DMS53 treated with DMSO at 0.1 percent for 48 hours (cell line): ENCODE results near the gene AUTS2.
A peak's percentile ranks its signal among the peaks of the same experiment; 100 is the strongest.

Source experiments
- DNase-seq: peaks from one replicate; lab custom pipeline; 2025; ENCODE audit not compliant: unreplicated experiment; lab: John Stamatoyannopoulos, UW

Gene AUTS2

GRCh38 chr7:69622960-69623359, 24.7 kb downstream of the AUTS2 start:
- no peak for DNase-seq

- no peak for DNase-seq
These were observed 26.4 kb downstream of the AUTS2 start for GRCh38 chr7:69624435-69625230.

- no peak for DNase-seq
These were observed 27.0 kb downstream of the AUTS2 start for GRCh38 chr7:69625238-69625637.

GRCh38 chr7:69625798-69626197, 27.5 kb downstream of the AUTS2 start:
- no peak for DNase-seq

DNA sequence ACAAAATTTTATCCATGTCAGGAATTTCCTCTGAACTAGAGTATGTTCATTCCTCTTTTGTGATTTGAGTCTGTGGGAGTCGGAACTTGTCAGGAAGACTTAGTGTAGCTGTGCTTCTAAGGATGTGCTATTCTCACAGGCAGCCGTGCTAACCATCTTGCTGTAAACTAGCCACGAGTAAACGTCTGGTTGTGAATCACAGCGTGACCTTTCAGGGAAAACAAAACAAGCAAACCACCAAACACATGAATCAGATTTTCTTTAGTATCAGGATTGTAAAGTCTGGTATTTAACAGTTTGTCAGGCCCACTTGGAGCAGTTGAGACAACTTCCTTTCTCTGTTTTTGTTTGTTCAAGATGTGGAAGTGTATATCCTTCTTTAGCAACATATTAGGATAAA, 32.0 kb downstream of the AUTS2 start:
- DNase-seq, result no peak

- peak; percentile 31 for DNase-seq
These were observed 32.9 kb downstream of the AUTS2 start for GRCh38 chr7:69631131-69631530.

GRCh38 chr7:69632280-69632679, 34.0 kb downstream of the AUTS2 start:
- DNase-seq, result no peak

DNA sequence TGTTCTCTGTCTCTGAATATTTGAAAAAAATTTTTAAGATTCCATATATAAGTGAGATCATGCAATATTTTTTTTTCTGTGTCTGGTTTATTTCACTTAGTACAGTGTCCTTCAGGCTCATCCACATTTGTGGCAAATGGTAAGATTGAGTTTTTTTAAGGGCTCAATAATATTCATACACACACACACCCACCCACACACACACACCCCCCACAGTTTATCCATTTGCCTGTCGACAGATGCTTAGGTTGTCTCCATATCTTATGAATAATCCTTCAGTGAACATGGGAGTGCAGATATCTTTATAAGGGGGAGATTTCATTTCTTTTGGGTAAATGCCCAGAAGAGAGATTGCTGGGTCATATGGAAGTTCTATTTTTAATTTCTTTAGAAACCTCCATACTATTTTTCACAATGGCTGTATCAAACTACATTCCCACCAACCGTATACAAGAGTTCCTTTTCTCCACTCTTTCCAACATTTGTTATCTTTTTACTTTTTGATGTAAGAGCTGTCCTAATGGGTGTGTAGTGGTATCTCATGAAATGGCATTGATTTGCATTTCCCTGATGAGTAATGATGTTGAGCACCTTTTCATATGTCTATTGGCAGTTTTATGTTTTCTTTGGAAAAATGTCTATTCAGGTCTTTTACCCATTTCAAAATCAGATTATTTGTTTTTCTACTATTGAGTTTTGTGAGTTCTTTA, 35.0 kb downstream of the AUTS2 start:
- no peak for DNase-seq

DNA sequence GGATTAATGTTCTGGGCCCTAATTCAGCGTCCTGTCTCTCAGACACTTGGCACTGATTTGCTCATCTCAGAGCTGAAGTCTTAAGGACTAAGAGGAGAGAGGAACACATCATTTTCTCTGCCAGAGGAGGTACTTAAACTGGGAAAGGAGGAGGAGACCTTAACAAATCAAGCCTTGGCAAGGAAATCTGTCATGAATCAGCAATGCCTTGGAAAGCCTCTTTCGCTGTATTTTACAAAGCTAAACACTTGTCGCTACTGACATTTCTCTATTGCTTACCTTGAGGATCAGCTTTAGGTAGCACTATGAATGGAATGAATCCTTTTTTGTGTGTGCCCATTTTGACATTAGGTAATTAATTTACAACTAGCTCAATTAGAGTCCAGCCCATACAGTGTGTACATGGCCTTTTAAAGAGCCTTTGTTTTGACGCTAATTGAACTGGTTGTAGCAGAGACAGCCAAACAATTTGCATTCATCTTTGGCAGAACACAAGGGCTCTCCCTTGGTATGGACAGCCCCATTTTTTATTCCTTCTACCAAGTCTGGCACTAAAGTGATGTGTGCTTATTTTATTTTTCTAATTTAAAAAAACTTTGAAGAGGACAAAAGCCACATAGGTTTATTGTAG, 37.4 kb downstream of the AUTS2 start:
- no peak for DNase-seq

DNA sequence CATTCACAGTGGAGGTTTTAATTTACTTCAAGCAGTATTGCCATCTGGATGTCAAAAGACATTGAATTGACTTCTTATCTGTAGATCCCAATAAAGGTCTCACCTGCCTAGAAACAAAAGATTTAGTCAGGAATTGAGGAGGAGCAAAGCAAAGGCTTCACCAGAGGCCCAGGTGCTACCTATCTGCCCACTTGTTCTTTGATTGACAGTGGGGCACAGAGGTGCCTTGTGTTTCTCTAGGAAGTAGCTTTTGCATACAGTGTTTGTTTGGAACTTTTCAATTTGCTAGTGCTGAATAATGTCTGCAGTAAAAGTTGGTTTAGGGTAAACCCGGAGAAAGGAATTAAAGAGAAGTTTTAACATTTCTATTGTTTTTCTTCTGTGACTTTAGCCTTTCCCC, 40.4 kb downstream of the AUTS2 start:
- no peak for DNase-seq

DNA sequence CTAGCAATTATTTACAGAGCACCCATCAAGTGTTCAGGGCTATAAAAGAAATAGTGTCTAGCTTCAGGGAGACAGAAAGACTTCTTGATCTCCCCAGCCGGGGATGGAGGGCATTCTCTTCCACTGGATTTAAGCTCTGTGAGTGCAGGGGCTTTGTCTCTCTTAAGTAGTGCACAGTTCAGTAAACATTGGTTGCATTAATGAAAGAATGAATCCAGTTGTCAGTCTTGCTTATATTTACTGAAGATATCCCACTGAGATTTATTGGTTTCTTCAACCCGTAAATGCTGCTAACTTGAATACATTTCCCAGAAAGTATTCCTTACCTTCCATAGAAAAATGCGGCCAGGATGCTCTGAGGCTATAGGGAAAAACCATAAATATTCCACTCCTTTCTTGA, 41.9 kb downstream of the AUTS2 start:
- DNase-seq, result no peak

GRCh38 chr7:69640925-69641594, 42.8 kb downstream of the AUTS2 start:
- DNase-seq, result no peak

- no peak for DNase-seq
These were observed 45.0 kb downstream of the AUTS2 start for GRCh38 chr7:69643265-69643664.

- no peak for DNase-seq
These were observed 45.6 kb downstream of the AUTS2 start for GRCh38 chr7:69643708-69644445.

- no peak for DNase-seq
These were observed 47.4 kb downstream of the AUTS2 start for GRCh38 chr7:69645683-69646082.

DNA sequence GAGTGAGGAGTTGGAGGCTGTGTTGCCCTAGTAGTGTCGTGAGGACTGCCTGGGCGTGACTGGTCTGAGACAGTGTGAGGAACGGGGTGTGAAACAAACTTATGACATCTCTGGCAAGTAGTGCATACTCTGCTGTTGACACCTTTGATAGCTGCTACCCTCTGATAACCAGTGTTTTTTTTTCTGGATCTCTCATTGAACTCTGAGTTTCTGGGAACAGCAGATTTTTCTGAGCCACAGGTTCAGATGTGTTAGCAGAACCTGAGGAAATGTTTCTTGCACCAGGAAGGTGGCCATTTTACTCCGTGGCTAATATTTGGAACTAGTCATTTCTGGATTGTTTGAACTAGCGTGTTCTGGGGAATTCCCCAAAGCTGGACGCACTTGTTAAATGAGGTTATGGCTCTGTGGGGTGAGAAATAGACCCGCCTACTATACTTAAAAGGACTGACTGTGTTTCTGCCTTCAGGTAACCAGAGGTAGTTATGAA, 52.9 kb downstream of the AUTS2 start:
- DNase-seq, result no peak

GRCh38 chr7:69652947-69653701, 54.8 kb downstream of the AUTS2 start:
- peak; percentile 84 for DNase-seq

GRCh38 chr7:69653806-69654205, 55.5 kb downstream of the AUTS2 start:
- no peak for DNase-seq

- DNase-seq, result peak; percentile 81
These were observed 56.1 kb downstream of the AUTS2 start for GRCh38 chr7:69654381-69654780.
